Large intestine (tissue), 3 donors: ENCODE measurements around the gene SLC13A4. TPM values are rescaled to one million over a fixed set of nuclear protein-coding genes. Genes with fewer than 3 reads are reported as not detected.
"Not testable (repeated sequence)": the region's sequence is repeated elsewhere in the genome, so short reads cannot be mapped to it uniquely, and the experiment has no call there.

Experiments used
- DNase-seq, 2 donors: peaks; one replicate each; pipeline versions ENCODE4 v3.0.0 to v3.0.0-alpha.2; 2013
- H3K27ac ChIP-seq: one replicate; pipeline ENCODE4 v1.5.1; 2013; ENCODE audit warnings: low read length
- H3K27me3 ChIP-seq: 2 replicates; pipeline ENCODE4 v1.6.1; 2013; ENCODE audit warnings: low read length; ENCODE audit not compliant: control insufficient read depth, insufficient read depth
- H3K36me3 ChIP-seq: 2 replicates; pipeline ENCODE4 v1.6.1; 2013; ENCODE audit warnings: low read length; ENCODE audit not compliant: control insufficient read depth, insufficient read depth
- H3K4me1 ChIP-seq: one replicate; pipeline ENCODE4 v1.6.1; 2013; ENCODE audit warnings: low read length; ENCODE audit not compliant: control insufficient read depth, insufficient read depth
- H3K4me3 ChIP-seq: one replicate; pipeline ENCODE4 v1.5.1; 2013; ENCODE audit warnings: low read length
- H3K9me3 ChIP-seq: one replicate; pipeline ENCODE4 v1.6.1; 2013; ENCODE audit warnings: mild to moderate bottlenecking, low read depth, low read length, moderate library complexity; ENCODE audit not compliant: control insufficient read depth
- WGBS: methylation state at CpG from one replicate; pipeline ENCODE4 v1.1.5; 2013; ENCODE audit warnings: low lambda C conversion rate; ENCODE audit not compliant: insufficient coverage; 5-methylcytosine and 5-hydroxymethylcytosine counted together
- polyA plus RNA-seq: library from polyadenylated mRNA; unstranded; fragments of 120-200 nt; gene quantifications from one replicate; pipeline ENCODE4 v1.2.1, GENCODE V29; 2013

The SLC13A4 gene
- polyA plus RNA-seq, 1 donor = 1.1 TPM

- DNase-seq = no peak
- Histone ChIP-seq H3K9me3 (no peaks in the 10 kb centered on the region), H3K27ac (no peak overlapping the region), H3K4me3 (no peak overlapping the region), H3K4me1 (no peaks in the 10 kb centered on the region), H3K36me3 (peaks cover 29% of the 10 kb centered on the region), H3K27me3 (no peaks in the 10 kb centered on the region)
- no CpG with 5 or more reads among the region's 4 CpGs for WGBS
These were observed 49.1 kb downstream of the SLC13A4 start for GRCh38 chr7:135678612-135679575.

- WGBS = 71% methylated on average over 1 of the region's 6 CpGs
- no peak overlapping the region for H3K27ac ChIP-seq
These were observed 54.7 kb downstream of the SLC13A4 start for GRCh38 chr7:135673360-135673706.

GRCh38 chr7:135672560-135673359 lies 55.2 kb downstream of the SLC13A4 start:
- Histone ChIP-seq H3K4me1 (no peaks in the 10 kb centered on the region), H3K27ac (no peak overlapping the region), H3K36me3 (peaks cover 14% of the 10 kb centered on the region), H3K4me3 (no peak overlapping the region), H3K9me3 (no peaks in the 10 kb centered on the region), H3K27me3 (no peaks in the 10 kb centered on the region)
- WGBS = no CpG with 5 or more reads among the region's 3 CpGs
- peak in 1 of 2 donors; percentile 37 for DNase-seq

More at GRCh38 chr7:135673360-135673706, 54.7 kb downstream of the SLC13A4 start:
- no peak overlapping the region for H3K4me3 ChIP-seq
- H3K9me3 ChIP-seq = no peaks in the 10 kb centered on the region
- H3K36me3 ChIP-seq = peaks cover 18% of the 10 kb centered on the region
- no peaks in the 10 kb centered on the region for H3K27me3 ChIP-seq
- H3K4me1 ChIP-seq = no peaks in the 10 kb centered on the region
- DNase-seq = no peak

GRCh38 chr7:135670179-135670578 lies 57.8 kb downstream of the SLC13A4 start:
- WGBS = 100% methylated on average over 1 of the region's 1 CpG
- no peaks in the 10 kb centered on the region for H3K4me1 ChIP-seq

GRCh38 chr7:135669774-135670173 lies 58.2 kb downstream of the SLC13A4 start:
- no peak overlapping the region for H3K4me3 ChIP-seq
- H3K36me3 ChIP-seq = peaks cover 4% of the 10 kb centered on the region
- H3K4me1 ChIP-seq = no peaks in the 10 kb centered on the region
- 100% methylated on average over 1 of the region's 1 CpG for WGBS
- no peaks in the 10 kb centered on the region for H3K27me3 ChIP-seq
- DNase-seq = no peak
- H3K27ac ChIP-seq = no peak overlapping the region
- no peaks in the 10 kb centered on the region for H3K9me3 ChIP-seq

More at GRCh38 chr7:135670179-135670578, 57.8 kb downstream of the SLC13A4 start:
- H3K27me3 ChIP-seq = no peaks in the 10 kb centered on the region
- H3K27ac ChIP-seq = no peak overlapping the region
- no peak for DNase-seq
- H3K4me3 ChIP-seq = no peak overlapping the region
- no peaks in the 10 kb centered on the region for H3K9me3 ChIP-seq
- peaks cover 5% of the 10 kb centered on the region for H3K36me3 ChIP-seq

GRCh38 chr7:135668852-135669395 lies 59.1 kb downstream of the SLC13A4 start:
- not testable (repeated sequence) for H3K4me3 ChIP-seq, H3K4me1 ChIP-seq, DNase-seq, H3K9me3 ChIP-seq, H3K27ac ChIP-seq, H3K27me3 ChIP-seq, H3K36me3 ChIP-seq
- WGBS = 69% methylated on average over 3 of the region's 6 CpGs

- not testable (repeated sequence) for H3K27ac ChIP-seq, H3K36me3 ChIP-seq, H3K9me3 ChIP-seq, H3K4me1 ChIP-seq, DNase-seq, H3K4me3 ChIP-seq, H3K27me3 ChIP-seq
- no CpG with 5 or more reads among the region's 1 CpG for WGBS
These were observed 60.4 kb downstream of the SLC13A4 start for GRCh38 chr7:135667626-135668025.

- H3K27ac ChIP-seq = no peak overlapping the region
- no peak for DNase-seq
- no peaks in the 10 kb centered on the region for H3K36me3 ChIP-seq
- no peaks in the 10 kb centered on the region for H3K9me3 ChIP-seq
- peaks cover 3% of the 10 kb centered on the region for H3K4me1 ChIP-seq
- no peaks in the 10 kb centered on the region for H3K27me3 ChIP-seq
- 89% methylated on average over 3 of the region's 6 CpGs for WGBS
- no peak overlapping the region for H3K4me3 ChIP-seq
These were observed 61.1 kb downstream of the SLC13A4 start for GRCh38 chr7:135666846-135667245.

GRCh38 chr7:135666156-135666555 lies 61.8 kb downstream of the SLC13A4 start:
- no peak for DNase-seq
- H3K27ac ChIP-seq = no peak overlapping the region
- H3K4me3 ChIP-seq = no peak overlapping the region
- no peaks in the 10 kb centered on the region for H3K9me3 ChIP-seq
- H3K4me1 ChIP-seq = peaks cover 9% of the 10 kb centered on the region
- no peaks in the 10 kb centered on the region for H3K36me3 ChIP-seq
- no peaks in the 10 kb centered on the region for H3K27me3 ChIP-seq
- WGBS = no CpG with 5 or more reads among the region's 11 CpGs

- Histone ChIP-seq H3K9me3 (no peaks in the 10 kb centered on the region), H3K36me3 (no peaks in the 10 kb centered on the region), H3K4me3 (no peak overlapping the region), H3K27ac (no peak overlapping the region), H3K4me1 (peaks cover 9% of the 10 kb centered on the region), H3K27me3 (no peaks in the 10 kb centered on the region)
- WGBS = 93% methylated on average over 2 of the region's 3 CpGs
- DNase-seq = no peak
These were observed 62.9 kb downstream of the SLC13A4 start for GRCh38 chr7:135665042-135665441.
